HS-5 (cell line): ENCODE measurements around the gene FAM210A.

Experiments used
- DNase-seq: peaks from one replicate; pipeline ENCODE4 v3.0.0-alpha.2; 2012; ENCODE audit warnings: low read depth

Gene FAM210A

DNA sequence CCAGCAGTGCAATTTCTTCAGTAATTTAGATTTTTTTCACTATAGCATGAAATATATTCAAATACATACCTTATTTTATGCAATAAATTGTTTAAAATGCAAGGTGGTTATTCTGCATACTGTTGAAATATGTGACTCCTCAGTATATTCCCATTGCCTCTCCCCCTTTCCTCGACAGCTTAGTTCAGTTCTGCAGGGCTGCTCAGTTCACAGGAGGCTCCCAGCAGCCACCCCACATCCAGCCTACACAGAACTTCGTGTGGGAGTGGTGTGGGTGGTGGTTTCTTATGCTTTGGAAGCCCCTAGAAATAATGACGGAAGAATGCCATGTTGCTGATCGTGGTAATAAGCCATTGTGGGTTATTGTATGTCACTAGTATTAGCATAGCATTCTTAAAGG is 79.7 kb downstream of the FAM210A start:
- no peak for DNase-seq

GRCh38 chr18:13645093-13645492 is 81.3 kb downstream of the FAM210A start:
- DNase-seq: no peak

DNA sequence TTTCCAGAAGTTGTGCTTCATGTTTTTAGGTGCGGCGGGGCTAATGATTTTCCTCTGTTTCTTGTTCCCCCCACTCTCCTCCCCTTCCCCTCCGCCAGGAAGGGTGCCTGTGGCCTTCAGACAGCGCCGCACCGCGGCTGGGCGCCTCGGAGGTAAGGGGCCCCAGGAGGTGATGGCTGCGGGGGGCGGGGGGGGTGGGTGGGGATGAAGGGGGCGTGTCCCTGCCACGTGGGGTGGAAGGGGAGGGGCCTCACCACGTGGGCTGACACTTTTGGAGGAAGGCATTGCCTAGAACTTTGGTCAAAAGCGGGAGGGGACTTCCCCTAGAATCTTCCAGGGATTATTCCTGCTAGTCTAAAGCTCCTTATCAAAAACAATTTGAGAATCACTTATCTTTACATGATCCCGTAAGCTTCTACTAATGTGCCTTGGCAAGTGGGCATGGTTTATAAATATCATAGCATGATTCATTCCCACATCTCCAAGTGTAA is 83.1 kb downstream of the FAM210A start:
- DNase-seq: no peak

- DNase-seq: no peak
Observed at GRCh38 chr18:13642440-13642827, 83.9 kb downstream of the FAM210A start.

- no peak for DNase-seq
Observed at GRCh38 chr18:13641551-13642439, 84.6 kb downstream of the FAM210A start.

GRCh38 chr18:13640266-13640860 is 86.0 kb downstream of the FAM210A start:
- DNase-seq: no peak

- no peak for DNase-seq
Observed at GRCh38 chr18:13638719-13639595, 87.4 kb downstream of the FAM210A start.

DNA sequence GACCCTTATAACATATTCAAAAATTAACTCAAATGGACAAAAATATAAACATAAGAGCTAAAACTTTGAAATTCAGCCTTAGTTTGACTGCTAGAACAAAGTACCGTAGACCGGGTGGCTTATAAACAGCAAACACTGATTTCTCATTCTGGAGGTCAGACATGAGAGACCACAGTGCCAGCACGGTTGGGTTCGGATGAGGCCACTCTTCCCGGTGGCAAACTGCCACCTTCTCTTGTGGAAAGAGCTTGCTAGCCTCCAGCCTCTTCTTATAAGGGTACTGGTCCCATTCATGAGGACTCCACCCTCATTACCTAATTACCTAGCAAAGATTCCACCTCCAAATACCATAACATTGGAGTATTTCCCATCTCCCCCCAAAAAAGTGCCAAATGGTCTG is 91.3 kb downstream of the FAM210A start:
- DNase-seq: no peak

GRCh38 chr18:13633700-13634099 is 92.7 kb downstream of the FAM210A start:
- no peak for DNase-seq

GRCh38 chr18:13630716-13631268 is 95.6 kb downstream of the FAM210A start:
- no peak for DNase-seq

DNA sequence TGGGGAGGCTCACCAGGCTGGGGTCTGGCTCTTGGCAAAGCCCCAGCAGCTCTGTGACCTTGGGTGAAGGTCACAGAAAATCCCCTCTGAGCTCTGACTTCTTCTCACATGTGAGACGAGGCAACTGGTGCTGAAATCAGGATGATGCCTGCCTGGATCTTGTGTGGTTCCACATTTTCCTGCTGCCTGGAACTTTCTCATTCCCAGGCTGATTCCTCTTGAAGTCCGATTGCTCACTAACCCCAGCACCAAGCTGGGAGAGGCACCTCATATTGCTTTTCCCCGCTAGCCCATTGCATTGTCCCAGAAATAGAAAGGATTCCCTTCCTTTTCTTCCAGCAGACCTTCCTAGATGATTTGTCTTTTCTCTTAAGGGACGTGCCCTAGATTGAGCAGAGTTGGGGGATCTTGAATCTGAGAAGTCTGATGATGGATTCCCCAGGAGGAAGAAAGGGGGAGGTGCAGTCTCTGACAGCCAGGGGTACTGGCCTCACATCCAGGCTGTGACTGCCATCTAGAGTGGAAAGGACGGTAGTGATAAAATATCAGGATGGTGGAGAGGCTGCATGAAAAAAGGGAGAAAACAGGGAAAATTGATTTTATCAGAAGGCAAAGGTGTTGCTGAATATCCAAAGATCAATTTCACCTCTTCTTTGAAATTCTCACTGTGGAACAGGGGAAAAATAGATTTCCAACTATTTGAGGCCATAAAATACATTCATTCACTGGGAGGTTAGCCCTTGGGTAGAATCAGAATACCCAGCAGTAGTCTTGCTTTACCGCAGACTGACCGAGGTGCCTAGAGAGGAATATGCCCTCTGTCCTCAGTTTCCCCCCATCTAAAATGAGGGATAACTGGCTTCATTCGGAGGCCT is 96.3 kb downstream of the FAM210A start:
- DNase-seq: peak; percentile 11

DNA sequence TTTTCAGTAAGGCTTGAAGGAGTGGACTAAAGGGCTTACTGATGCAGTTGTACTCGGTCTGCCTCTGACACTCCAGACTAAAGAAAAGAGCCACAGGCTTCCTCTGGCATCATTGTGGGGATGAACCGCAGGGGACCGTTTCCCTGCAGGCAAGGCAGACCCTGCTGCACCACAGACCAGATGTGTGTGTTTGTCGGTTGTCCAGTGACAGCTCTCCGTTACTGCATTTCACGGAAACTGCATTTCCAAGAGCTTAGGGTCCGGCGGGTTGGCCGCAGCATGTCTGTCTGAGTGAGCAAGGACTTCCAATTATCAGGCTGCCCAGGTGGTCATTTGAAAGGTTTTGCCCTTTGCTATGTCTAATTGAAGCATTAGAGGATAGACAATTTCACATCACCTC is 98.1 kb downstream of the FAM210A start:
- no peak for DNase-seq

DNA sequence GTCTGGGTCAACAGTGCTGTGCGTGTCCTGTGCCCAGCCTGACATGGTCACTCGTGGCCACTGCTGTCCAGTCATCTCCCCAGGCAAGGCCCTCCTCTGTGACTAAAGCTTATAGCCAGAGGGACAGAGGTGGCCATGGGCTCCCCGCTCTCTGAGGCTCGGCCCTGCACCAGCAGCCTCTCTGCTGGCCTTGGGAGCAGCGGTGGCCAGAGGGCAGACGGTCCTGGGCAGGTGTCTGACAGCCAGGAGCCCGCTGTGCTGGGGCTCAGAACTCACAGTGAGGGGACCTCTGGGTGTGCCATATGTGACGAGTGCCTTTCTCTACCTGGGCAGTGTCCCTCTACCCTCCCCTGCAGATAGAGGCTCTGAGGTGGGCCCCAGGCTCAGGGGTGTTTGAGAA is 98.7 kb downstream of the FAM210A start:
- DNase-seq: no peak

DNA sequence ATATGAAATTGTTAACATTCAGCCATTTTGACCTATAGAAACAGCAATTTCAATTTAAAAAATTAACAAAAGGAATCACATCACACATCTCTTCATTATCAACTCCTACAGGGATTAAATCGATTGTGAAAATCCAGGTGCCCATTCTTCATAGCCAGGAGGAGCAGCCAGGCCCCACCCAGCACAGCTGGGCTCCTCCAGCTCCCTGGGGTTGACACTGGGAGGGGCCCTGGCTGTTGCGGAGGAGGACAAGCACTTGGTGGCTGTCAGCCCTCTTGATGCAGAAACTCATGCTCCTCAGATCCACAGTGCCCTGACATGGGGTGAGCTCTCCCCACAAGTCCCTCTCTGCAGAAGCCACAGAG is 99.8 kb downstream of the FAM210A start:
- no peak for DNase-seq

- DNase-seq: no peak
Observed at GRCh38 chr18:13625843-13626543, 100.4 kb downstream of the FAM210A start.

- no peak for DNase-seq
Observed at GRCh38 chr18:13625355-13625754, 101.0 kb downstream of the FAM210A start.

DNA sequence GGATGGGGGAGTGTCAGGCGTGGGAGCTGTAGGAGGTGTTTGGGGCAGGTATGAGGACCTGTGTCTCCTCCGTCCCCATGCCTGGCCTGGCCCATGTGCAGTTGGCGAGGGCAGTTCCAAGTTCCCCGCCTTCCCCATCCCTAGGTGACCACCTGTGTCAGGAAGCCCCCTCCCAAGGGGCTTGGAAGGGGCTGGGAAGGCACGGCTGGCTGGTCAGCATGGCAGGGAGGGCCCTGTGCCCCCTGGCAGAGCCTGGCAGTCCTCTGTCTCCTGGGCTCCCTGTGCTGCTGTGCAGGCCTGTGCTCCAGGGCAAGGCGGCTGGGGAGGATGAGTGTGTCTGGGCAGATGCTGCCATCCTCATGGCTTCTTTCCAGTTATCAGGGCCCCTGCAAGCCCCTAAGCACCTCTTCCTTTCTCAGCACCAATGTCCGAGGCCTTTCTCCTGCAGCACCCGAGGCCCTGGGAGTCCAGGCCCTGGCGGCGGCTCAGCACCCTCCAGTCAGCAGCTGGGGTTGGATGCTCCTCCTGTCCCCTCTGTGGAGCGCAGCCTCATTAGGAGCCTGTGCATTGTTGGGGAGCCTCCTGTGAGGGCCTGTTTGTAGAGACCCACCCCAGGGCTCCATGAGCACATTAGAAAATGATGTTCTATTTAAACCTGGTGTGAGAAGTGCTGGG is 101.7 kb downstream of the FAM210A start:
- no peak for DNase-seq

GRCh38 chr18:13623871-13624270 is 102.5 kb downstream of the FAM210A start:
- no peak for DNase-seq

- DNase-seq: no peak
Observed at GRCh38 chr18:13623348-13623747, 103.0 kb downstream of the FAM210A start.

DNA sequence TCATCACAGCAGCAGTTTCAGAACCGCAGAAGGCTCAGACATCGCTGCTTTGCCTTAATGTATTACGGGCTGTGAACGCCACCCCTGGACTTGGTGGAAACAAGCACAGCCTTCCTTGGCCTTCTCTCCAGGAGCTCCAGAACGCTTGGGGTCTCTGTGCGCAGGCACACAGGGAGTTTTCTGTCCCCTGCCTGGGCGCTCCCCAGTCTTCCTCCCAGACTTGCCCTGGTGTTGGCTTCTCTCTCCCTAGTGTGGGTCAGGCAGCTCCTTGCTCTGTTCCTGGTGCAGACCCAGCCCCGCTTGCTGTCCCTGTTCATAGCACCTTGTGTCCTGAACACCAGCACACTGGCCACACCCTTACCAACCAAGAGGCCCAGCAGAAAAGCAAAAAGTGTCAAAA is 103.6 kb downstream of the FAM210A start:
- no peak for DNase-seq
